HG03066 (cell line): ENCODE measurements around the gene FBXW10.
"Not testable (repeated sequence)": the region's sequence is repeated elsewhere in the genome, so short reads cannot be mapped to it uniquely, and the experiment has no call there.

ENCODE experiments used
- ATAC-seq: cut with Tn5 transposase; IDR thresholded peaks from one replicate; pipeline ENCODE4 v1.9.1; 2021; ENCODE audit warnings: low read depth; ENCODE audit not compliant: unreplicated experiment

The FBXW10 gene

DNA sequence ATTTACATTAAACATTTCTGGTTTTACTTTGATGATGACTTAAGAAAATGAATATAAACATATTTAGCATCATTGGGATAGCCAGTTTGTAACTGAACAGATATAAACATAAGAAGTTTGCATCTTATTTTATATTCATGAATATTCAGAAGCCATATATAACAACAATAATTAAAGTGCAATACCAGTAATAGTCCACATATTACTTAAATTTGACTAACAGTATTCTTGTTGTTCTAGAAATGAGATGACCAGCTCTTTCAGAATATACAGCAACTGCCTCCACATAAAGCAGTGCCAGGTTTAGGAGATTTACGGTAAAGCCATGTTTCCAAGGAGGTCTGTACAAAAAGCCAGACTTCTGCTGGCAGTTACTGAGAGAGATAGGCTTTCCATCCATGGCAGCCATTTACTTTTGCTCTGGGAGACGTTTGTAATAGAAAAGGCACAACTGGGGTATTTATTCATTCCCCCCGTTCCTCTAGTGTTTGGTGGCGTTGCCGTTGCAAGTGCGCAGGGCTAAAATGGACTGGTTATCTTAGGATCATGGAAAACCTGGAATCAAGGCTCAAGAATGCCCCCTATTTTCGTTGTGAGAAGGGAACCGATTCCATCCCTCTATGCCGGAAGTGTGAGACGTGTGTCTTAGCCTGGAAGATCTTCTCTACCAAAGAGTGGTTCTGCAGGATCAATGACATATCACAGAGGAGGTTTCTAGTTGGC is at the start of gene FBXW10:
TSS of gene FBXW10 (plus strand) at position 356 of the 723 bp plus-strand sequence. CDS start at position 547, 191 bp downstream.
- ATAC-seq: not testable (repeated sequence)

GRCh38 chr17:18695143-18695542 is 48.7 kb upstream of the FBXW10 start:
- ATAC-seq: not testable (repeated sequence)

DNA sequence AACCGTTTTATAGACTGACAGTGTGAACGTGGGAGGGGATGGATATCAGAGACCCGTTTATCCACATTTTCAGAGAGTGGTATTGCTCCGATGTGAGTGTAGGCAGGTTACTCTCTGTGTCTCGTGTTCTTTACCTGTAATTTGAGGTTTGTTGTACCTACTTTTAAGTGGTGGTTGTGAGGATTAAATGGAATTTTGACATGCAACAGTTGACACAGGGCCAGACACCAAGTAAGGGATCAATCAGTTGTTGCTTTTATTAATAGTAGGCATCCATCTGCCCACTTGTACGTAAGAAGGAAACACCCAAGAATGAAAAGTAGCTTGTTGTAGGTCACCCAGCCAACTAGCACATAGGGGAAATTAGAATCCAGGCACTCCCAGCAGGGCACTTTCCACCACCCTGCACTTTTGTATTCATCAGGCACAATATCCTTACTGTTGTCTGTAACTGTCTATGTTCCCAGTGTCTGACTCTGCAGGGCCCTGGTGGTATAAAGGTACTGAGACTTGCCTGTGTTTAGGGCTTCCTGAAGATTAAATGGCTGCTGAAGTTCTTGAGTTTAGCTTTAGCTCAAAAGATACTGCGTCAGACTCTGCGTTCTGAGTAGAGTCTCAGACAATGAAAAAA is 45.3 kb upstream of the FBXW10 start:
- ATAC-seq: not testable (repeated sequence)

GRCh38 chr17:18705955-18706354 is 37.9 kb upstream of the FBXW10 start:
- ATAC-seq: not testable (repeated sequence)

GRCh38 chr17:18708215-18708614 is 35.6 kb upstream of the FBXW10 start:
- not testable (repeated sequence) for ATAC-seq

GRCh38 chr17:18712354-18712999 is 31.4 kb upstream of the FBXW10 start:
- ATAC-seq: not testable (repeated sequence)

GRCh38 chr17:18718643-18719427 is 25.0 kb upstream of the FBXW10 start:
- ATAC-seq: not testable (repeated sequence)

DNA sequence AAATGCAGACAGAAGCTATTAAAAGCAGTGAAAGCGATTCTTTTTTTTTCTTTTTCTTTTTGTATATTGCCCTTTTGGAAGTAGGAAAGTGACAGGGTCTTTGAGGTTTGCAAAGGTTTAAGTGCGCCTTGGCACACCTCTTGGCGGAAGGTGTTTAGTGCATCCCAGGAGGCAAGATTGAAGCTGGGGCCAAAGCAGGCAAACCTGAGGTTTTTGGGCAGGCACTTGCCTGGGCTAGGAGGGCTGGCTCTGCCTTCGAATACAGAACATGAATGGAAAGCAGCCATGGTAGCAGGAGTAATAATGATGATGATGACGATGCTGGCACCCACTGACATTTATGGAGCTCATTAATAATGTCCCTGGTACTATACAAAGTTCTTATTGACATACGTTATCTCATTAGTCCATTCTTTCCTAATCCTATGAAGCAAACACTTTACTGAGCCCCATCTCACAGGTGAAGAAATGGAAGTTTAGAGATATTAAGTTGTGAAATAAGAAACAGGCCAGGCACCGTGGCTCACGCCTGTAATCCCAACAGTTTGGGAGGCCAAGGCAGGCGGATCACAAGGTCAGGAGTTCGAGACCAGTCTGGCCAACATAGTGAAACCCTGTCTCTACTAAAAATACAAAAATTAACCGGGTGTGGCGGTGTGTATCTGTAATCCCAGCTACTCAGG is 24.3 kb upstream of the FBXW10 start:
- ATAC-seq: not testable (repeated sequence)

DNA sequence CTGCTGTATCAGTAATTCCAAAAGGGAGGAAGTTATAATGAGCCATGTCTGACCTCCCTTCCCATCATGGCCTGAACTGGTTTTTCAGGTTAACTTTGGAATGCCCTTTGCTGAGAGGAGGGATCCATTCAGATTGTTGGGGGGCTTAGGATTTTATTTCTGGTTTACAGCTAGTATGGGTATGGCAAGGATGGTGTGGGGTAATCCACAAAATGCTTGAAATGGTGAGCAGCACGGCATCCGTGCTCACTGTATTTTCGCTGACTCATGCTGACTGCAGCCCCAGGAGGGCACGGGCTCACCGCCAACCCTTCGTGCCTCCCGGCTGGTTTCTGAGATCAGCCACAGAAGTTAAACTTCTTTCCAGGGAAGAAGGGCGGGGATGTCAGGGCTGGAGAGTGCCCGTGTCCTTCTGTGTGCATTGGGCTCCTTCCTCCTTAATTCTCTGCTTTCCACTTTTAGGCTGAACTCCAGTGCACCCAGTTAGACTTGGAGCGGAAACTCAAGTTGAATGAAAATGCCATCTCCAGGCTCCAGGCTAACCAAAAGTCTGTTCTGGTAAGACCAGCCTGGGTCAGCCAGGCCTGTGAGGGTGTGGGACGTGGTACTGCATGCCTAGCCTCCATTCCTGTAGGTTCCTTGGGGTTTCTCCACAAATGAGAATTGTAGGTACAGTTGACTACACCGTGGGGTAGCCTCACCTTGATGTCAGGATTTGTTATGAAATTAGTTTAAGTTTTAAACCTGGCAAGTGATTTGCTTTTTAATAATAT is 21.9 kb upstream of the FBXW10 start:
- not testable (repeated sequence) for ATAC-seq

GRCh38 chr17:18722612-18723011 is 21.2 kb upstream of the FBXW10 start:
- ATAC-seq: not testable (repeated sequence)

- ATAC-seq: not testable (repeated sequence)
Measured at GRCh38 chr17:18723509-18723908, 20.3 kb upstream of the FBXW10 start.

- not testable (repeated sequence) for ATAC-seq
Measured at GRCh38 chr17:18732438-18732837, 11.4 kb upstream of the FBXW10 start.

DNA sequence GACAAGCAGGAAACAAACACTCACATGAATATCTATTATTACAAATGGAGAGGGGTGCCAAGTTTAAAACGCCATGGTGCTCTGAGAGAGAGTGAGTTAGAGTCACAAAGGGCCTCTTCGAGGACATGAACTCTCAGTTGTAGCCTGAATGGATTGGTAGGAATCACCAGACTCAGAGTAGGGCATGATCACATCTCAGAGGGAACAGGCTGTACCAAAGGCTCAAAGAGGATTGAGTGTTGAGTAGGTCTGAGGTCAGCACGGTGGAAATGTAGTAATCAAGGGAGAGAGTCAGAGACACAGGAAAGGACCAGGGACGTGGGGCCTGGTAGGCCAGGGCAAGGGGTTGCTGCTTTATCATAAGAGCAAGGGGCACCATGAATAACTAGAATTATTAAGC is 10.5 kb upstream of the FBXW10 start:
- ATAC-seq: not testable (repeated sequence)

- not testable (repeated sequence) for ATAC-seq
Measured at GRCh38 chr17:18739616-18740391, 4.0 kb upstream of the FBXW10 start.

DNA sequence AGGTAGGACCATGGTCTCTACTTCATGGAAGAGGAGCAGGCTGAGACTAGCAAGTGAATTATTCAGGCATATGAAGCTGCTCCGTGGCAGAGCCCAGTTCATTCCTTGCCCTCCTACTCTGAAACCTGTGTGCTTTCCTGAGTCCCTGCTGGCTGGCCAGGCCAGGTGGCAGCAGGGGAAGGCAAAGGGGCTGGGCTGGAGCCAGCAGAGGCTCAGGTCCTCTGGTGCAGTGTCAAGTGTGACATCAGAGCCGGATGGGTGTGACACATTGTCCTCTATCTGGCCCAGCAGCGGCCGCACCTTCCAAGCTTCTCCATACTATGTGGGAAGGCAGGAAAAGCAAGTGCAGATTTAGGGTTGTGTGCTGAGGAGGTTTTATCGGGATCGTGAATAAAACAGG is 2.6 kb upstream of the FBXW10 start:
- not testable (repeated sequence) for ATAC-seq

GRCh38 chr17:18744726-18745125 is 872 bp downstream of the FBXW10 start:
- not testable (repeated sequence) for ATAC-seq

DNA sequence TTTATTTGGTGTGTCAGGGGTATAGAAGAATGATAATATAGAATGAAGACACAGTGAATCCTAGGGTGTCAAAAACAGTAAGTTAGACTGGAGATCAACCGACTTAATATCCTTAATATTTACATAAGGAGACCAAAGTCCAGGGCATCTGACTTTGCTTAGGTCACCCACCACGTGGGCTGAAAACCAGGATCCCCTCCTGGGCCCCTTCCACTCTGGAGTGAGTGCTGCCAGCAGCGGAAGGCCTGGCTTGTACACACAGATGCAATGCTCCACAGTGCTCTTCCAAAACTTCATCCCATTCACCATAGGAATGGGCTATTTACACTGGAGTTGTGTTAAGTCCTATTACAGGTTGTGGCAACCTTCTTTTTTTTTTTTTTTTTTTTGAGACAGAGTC is 2.7 kb downstream of the FBXW10 start:
- ATAC-seq: not testable (repeated sequence)

- not testable (repeated sequence) for ATAC-seq
Measured at GRCh38 chr17:18747501-18747900, 3.6 kb downstream of the FBXW10 start.
